K562 (cell line): ENCODE results near the gene GLI1.

Source experiments
- ATF6 ChIP-seq: sonication (generic); formaldehyde crosslinking; IDR thresholded peaks from 2 replicates; pipeline ENCODE4 v1.4.0; 2020; ENCODE audit warnings: mild to moderate bottlenecking, missing genetic modification reagents
- CUX1 ChIP-seq: fragments of 200-800 bp; sonication (Bioruptor generic); IDR thresholded peaks from 2 replicates; pipeline ENCODE4 v1.6.1; 2016; ENCODE audit warnings: missing genetic modification characterization, missing compliant biosample characterization
- HOMEZ ChIP-seq: fragments of 250-450 bp; sonication (Bioruptor Pico); IDR thresholded peaks from 2 replicates; pipeline ENCODE4 v1.4.0; 2020; ENCODE audit warnings: mild to moderate bottlenecking, moderate library complexity
- STAT5B ChIP-seq: fragments of 250-450 bp; sonication (Bioruptor Pico); IDR thresholded peaks from 2 replicates; pipeline ENCODE4 v1.8.0; 2021; ENCODE audit warnings: mild to moderate bottlenecking, inconsistent platforms
- USF1 ChIP-seq: sonication (generic); formaldehyde crosslinking; IDR thresholded peaks from 2 replicates; pipeline ENCODE4 v1.9.0; 2022; ENCODE audit warnings: mild to moderate bottlenecking, missing genetic modification reagents

GRCh38 chr12:57515934-57516541, 56.5 kb downstream of the GLI1 start:
- no peak for TF ChIP-seq ATF6 (CRISPR knock-in tag)
- no peak for TF ChIP-seq STAT5B (CRISPR knock-in tag)
- no peak for TF ChIP-seq USF1 (CRISPR knock-in tag)
- TF ChIP-seq HOMEZ (CRISPR knock-in tag): no peak
- TF ChIP-seq CUX1 (CRISPR knock-in tag): no peak
